ENCODE data around the gene CLDN11.

CLDN11 gene

DNA sequence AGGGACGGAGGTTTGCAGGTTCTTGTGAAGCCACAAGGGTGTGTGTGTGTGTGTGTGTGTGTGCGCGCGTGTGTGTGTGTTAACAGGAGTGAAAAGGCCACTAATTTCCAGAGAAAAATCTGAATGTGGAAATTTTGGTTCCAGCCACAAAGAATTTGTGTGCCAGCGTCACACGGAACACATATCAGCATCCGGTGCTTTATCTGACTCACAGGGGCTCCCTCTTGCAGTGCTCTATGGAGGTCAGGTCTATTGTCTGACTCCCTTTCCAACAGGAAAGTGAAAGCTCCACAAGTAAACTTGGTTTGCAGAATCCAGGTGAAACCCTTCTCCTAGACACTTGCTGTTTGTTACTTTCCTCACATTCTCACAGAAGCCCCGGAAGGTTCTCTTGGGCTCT lies 6.2 kb downstream of the CLDN11 start:
- CTCF ChIA-PET, result no interaction called here
- no peak for TF ChIP-seq CTCF (conservative IDR thresholded peaks at IDR 0.05; ENCODE audit: low read depth)
- POLR2A ChIA-PET (ENCODE audit: low non-redundant PET), result interaction anchor here (0.5 kb wide), 1 partner anchor 390 kb away, joined by 3 read pairs; no protein-coding TSS in a partner anchor
- no peak overlapping the region for H3K27ac ChIP-seq
- DNase-seq (ENCODE audit: low spot score), result no peak

DNA sequence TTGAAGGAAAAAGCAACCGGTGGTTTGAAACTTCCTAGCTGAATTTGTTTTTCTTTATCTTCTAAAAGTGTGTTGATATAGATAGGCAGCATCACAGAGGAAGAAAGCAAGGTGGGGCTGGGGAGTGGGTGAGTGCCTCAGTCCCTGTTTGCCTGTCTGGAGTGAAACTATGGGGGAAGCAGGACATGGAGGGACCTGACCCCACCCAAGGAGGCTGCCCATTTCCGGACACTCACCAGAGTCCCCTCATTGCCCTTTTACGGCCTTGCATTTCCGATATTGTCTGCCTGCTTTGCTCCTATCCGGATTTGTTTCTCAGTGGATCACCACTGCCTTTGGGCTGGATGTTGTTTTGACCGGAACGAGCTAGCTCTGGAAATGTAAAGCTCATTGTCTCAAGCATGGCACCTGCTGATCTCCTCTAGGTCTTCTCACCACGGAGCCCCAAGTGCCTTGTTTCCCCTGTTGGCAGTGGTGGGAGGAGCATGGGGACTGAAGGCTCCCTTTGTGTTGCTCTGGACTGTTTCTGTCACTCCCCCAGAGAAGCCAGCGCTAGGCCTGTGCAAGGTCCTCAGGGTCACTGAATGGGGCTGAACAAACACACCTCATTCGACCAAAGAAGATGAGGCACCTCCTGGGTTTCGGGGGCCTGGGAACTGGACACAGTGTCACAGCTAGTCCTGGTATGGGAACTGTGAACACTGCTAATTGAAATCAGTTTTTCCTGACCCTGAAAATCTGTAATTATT lies 7.0 kb downstream of the CLDN11 start:
- no peak overlapping the region for H3K27ac ChIP-seq
- no peak for DNase-seq (ENCODE audit: low spot score)
- CTCF ChIA-PET, result interaction anchor here (0.6 to 1.1 kb wide), 2 partner anchors 30 to 386 kb away, joined by 3 to 4 read pairs; no protein-coding TSS in a partner anchor
- POLR2A ChIA-PET (ENCODE audit: low non-redundant PET), result no interaction called here
- TF ChIP-seq CTCF (conservative IDR thresholded peaks at IDR 0.05; ENCODE audit: low read depth), result no peak

DNA sequence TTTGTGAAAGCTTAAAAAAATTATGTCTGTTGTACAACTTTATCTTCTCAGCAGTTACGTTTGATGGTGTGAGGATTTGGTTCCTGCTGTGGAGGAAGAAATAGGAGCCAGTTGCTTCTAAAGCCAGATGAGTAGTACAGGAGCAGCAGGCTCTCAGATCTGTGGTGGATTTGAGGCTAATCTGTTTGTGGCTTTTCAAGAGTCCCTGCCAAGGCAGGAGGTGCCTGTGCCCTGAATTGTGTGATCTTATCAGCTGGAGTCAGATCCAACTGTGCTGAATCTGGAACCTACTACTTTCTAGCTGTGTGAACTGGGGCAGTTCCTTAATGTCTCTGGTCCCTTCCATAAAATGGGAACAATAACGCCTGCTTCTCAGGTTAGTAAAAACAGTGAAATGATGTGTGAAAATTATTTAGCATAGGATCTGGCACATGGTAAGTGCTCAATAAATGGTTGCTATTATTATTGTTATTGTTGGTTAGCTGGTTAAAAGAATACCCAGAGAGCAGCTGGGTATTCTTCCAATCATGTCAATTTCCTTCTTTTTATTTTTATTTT lies 7.7 kb downstream of the CLDN11 start:
- ChIA-PET POLR2A (ENCODE audit: low non-redundant PET) (no interaction called here), CTCF (interaction anchor here (0.5 to 1.1 kb wide), 3 partner anchors 29 to 1474 kb away, joined by 3 to 4 read pairs (median 4); no protein-coding TSS in a partner anchor)
- DNase-seq (ENCODE audit: low spot score), result no peak
- H3K27ac ChIP-seq, result no peak overlapping the region
- no peak for TF ChIP-seq CTCF (conservative IDR thresholded peaks at IDR 0.05; ENCODE audit: low read depth)

DNA sequence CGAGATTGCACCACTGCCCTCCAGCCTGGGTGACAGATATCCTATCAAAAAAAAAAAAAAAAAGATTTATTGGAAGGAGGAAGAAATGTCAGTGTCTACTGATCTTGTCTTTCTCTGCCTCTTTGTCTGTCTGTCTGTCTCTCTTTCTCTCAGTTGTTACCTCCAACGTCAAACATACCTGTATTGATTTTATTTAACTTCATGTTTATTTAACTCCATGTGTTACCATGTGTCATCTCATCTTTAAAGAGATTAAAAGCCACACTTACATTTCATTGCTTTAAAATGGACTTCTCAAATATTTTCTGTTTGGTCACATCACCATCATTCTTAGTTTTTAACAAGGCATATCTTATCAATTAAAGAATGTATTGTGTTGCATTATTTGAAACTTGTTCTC lies 9.4 kb downstream of the CLDN11 start:
- CTCF ChIA-PET, result no interaction called here
- TF ChIP-seq CTCF (conservative IDR thresholded peaks at IDR 0.05; ENCODE audit: low read depth), result no peak
- no peak for DNase-seq (ENCODE audit: low spot score)
- no peak overlapping the region for H3K27ac ChIP-seq
- POLR2A ChIA-PET (ENCODE audit: low non-redundant PET), result no interaction called here

DNA sequence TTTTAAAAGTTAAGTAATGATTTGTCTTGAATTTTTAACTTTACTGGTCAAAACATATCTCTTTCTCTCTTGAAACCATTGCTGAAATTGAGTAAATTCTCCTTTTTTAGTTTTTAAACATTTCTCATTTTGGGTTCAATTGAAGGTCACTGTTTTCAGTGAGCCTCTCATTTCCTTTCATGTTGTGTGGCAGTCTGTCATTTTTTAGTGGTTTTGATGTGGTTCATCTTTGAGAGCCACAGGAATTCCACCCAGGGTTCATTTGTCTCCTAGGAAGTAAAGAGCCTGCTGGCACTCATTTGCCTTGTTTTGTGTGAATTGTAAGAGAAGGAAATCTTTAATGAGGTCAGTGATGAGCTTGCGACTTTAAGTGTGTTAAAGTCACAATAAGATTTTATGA lies 10.4 kb downstream of the CLDN11 start:
- ChIA-PET POLR2A (ENCODE audit: low non-redundant PET) (no interaction called here), CTCF (interaction anchor here (0.6 kb wide), 1 partner anchor 18 kb away, joined by 6 read pairs; no protein-coding TSS in a partner anchor)
- no peak for TF ChIP-seq CTCF (conservative IDR thresholded peaks at IDR 0.05; ENCODE audit: low read depth)
- no peak overlapping the region for H3K27ac ChIP-seq
- DNase-seq (ENCODE audit: low spot score), result no peak

- ChIA-PET POLR2A (ENCODE audit: low non-redundant PET) (no interaction called here), CTCF (interaction anchor here (0.8 to 1.2 kb wide), 2 partner anchors 14 to 24 kb away, joined by 5 read pairs; no protein-coding TSS in a partner anchor)
- no peak for TF ChIP-seq CTCF (conservative IDR thresholded peaks at IDR 0.05; ENCODE audit: low read depth)
- no peak for DNase-seq (ENCODE audit: low spot score)
- no peak overlapping the region for H3K27ac ChIP-seq
These were observed 12.4 kb downstream of the CLDN11 start for GRCh38 chr3:170431054-170431453.

All from RWPE1 (cell line).